NCI-H524 (cell line): Measurements from ENCODE around the gene PLEKHA8.

ENCODE experiments used
- DNase-seq, 2 experiments: peaks; one replicate each; lab custom pipeline; 2025; lab: John Stamatoyannopoulos, UW

PLEKHA8 gene

GRCh38 chr7:30169579-30169978, 141.4 kb downstream of the PLEKHA8 start:
- DNase-seq: no peak

- peak in 1 of 2 experiments; percentile 38 for DNase-seq
Measured at GRCh38 chr7:30170476-30171205, 142.4 kb downstream of the PLEKHA8 start.

GRCh38 chr7:30171766-30172447, 143.7 kb downstream of the PLEKHA8 start:
- peak; percentile 97 to 98 for DNase-seq

GRCh38 chr7:30172451-30172850, 144.2 kb downstream of the PLEKHA8 start:
- no peak for DNase-seq

GRCh38 chr7:30173058-30173897, 145.1 kb downstream of the PLEKHA8 start:
- peak; percentile 82 to 91 for DNase-seq

GRCh38 chr7:30175180-30175579, 147.0 kb downstream of the PLEKHA8 start:
- no peak for DNase-seq

GRCh38 chr7:30175636-30176147, 147.5 kb downstream of the PLEKHA8 start:
- DNase-seq: no peak

- DNase-seq: no peak
Measured at GRCh38 chr7:30176463-30177109, 148.4 kb downstream of the PLEKHA8 start.

GRCh38 chr7:30177186-30177585, 149.0 kb downstream of the PLEKHA8 start:
- no peak for DNase-seq

GRCh38 chr7:30177965-30178364, 149.8 kb downstream of the PLEKHA8 start:
- DNase-seq: peak in 1 of 2 experiments; percentile 37

GRCh38 chr7:30178748-30179436, 150.7 kb downstream of the PLEKHA8 start:
- no peak for DNase-seq
